H9 (cell line): Measurements from ENCODE around the gene AFAP1. TPM values are rescaled to one million over a fixed set of nuclear protein-coding genes. Genes with fewer than 3 reads are reported as not detected.

ENCODE experiments used
- DNase-seq: peaks from one replicate; pipeline ENCODE4 v3.0.0-alpha.2; 2017
- H2AFZ ChIP-seq: one replicate; pipeline ENCODE4 v1.6.1; 2013; ENCODE audit warnings: mild to moderate bottlenecking, low read length, control low read depth, moderate library complexity
- H2AK5ac ChIP-seq: 2 replicates; pipeline ENCODE4 v1.6.1; 2013; ENCODE audit warnings: low read length, control low read depth, mixed read lengths; ENCODE audit not compliant: insufficient read length
- H2BK120ac ChIP-seq: one replicate; pipeline ENCODE4 v1.6.1; 2013; ENCODE audit warnings: low read depth, mild to moderate bottlenecking, low read length, control low read depth, inconsistent platforms; ENCODE audit not compliant: poor library complexity, severe bottlenecking
- H2BK12ac ChIP-seq: 2 replicates; pipeline ENCODE4 v1.6.1; 2013; ENCODE audit warnings: low read length, control low read depth, mixed read lengths, low read depth; ENCODE audit not compliant: insufficient read length
- H2BK15ac ChIP-seq: 2 replicates; pipeline ENCODE4 v1.6.1; 2013; ENCODE audit warnings: low read depth, low read length, control low read depth
- H2BK20ac ChIP-seq: one replicate; pipeline ENCODE4 v1.6.1; 2013; ENCODE audit warnings: low read depth, mild to moderate bottlenecking, low read length, control low read depth, inconsistent platforms; ENCODE audit not compliant: poor library complexity, severe bottlenecking
- H2BK5ac ChIP-seq: 2 replicates; pipeline ENCODE4 v1.6.1; 2013; ENCODE audit warnings: low read length, control low read depth, mixed read lengths; ENCODE audit not compliant: insufficient read length
- H3K14ac ChIP-seq: 2 replicates; pipeline ENCODE4 v1.6.1; 2013; ENCODE audit warnings: low read length, control low read depth; ENCODE audit not compliant: insufficient read depth
- H3K18ac ChIP-seq: 2 replicates; pipeline ENCODE4 v1.6.1; 2013; ENCODE audit warnings: low read depth, mild to moderate bottlenecking, mixed read lengths, low read length, control low read depth; ENCODE audit not compliant: insufficient read length
- H3K23ac ChIP-seq: 2 replicates; pipeline ENCODE4 v1.6.1; 2013; ENCODE audit warnings: low read length, control low read depth, mixed read lengths, low read depth; ENCODE audit not compliant: insufficient read length
- H3K23me2 ChIP-seq: 2 replicates; pipeline ENCODE4 v1.6.1; 2013; ENCODE audit warnings: low read depth, mild to moderate bottlenecking, mixed read lengths, low read length, control low read depth; ENCODE audit not compliant: insufficient read length, poor library complexity, severe bottlenecking
- H3K27ac ChIP-seq: 2 replicates; pipeline ENCODE4 v1.5.1; 2013; ENCODE audit warnings: low read length, control low read depth, mixed read lengths, low read depth; ENCODE audit not compliant: insufficient read length
- H3K27me3 ChIP-seq: 2 replicates; pipeline ENCODE4 v1.6.1; 2013; ENCODE audit warnings: low read length, control low read depth, inconsistent platforms; ENCODE audit not compliant: insufficient read depth
- H3K4ac ChIP-seq: 2 replicates; pipeline ENCODE4 v1.6.1; 2013; ENCODE audit warnings: low read depth, mild to moderate bottlenecking, control low read depth, inconsistent platforms, low read length, moderate library complexity
- H3K4me1 ChIP-seq: 2 replicates; pipeline ENCODE4 v1.6.1; 2013; ENCODE audit warnings: low read length, control low read depth, inconsistent platforms; ENCODE audit not compliant: insufficient read depth
- H3K4me2 ChIP-seq: 2 replicates; pipeline ENCODE4 v1.6.1; 2013; ENCODE audit warnings: low read length, control low read depth, mixed read lengths; ENCODE audit not compliant: insufficient read length, insufficient read depth
- H3K56ac ChIP-seq: 2 replicates; pipeline ENCODE4 v1.6.1; 2013; ENCODE audit warnings: low read depth, mild to moderate bottlenecking, mixed read lengths, low read length, control low read depth; ENCODE audit not compliant: insufficient read length
- H3K79me1 ChIP-seq: 2 replicates; pipeline ENCODE4 v1.6.1; 2013; ENCODE audit warnings: low read depth, mild to moderate bottlenecking, moderate library complexity, low read length, control low read depth, inconsistent platforms; ENCODE audit not compliant: insufficient read depth, poor library complexity, severe bottlenecking
- H3K79me2 ChIP-seq: 2 replicates; pipeline ENCODE4 v1.6.1; 2013; ENCODE audit warnings: low read length, control low read depth, inconsistent platforms; ENCODE audit not compliant: insufficient read depth
- H3K9ac ChIP-seq: 2 replicates; pipeline ENCODE4 v1.6.1; 2013; ENCODE audit warnings: low read length, control low read depth, mixed read lengths; ENCODE audit not compliant: insufficient read length; ENCODE audit errors: extremely low read depth
- H3K9me3 ChIP-seq: one replicate; pipeline ENCODE4 v1.6.1; 2013; ENCODE audit warnings: low read depth, low read length, inconsistent platforms; ENCODE audit not compliant: control insufficient read depth
- H3T11ph ChIP-seq: one replicate; pipeline ENCODE4 v1.6.1; 2013; ENCODE audit warnings: mild to moderate bottlenecking, low read length, control low read depth, inconsistent platforms
- H4K20me1 ChIP-seq: one replicate; pipeline ENCODE4 v1.6.1; 2013; ENCODE audit not compliant: control insufficient read depth, insufficient read length, insufficient read depth
- H4K5ac ChIP-seq: 2 replicates; pipeline ENCODE4 v1.6.1; 2013; ENCODE audit warnings: low read depth, mild to moderate bottlenecking, mixed read lengths, low read length, control low read depth; ENCODE audit not compliant: insufficient read length
- H4K8ac ChIP-seq: replicated peaks from 2 replicates; pipeline ENCODE4 v1.6.1; 2013; ENCODE audit warnings: low read length, control low read depth, mixed read lengths, low read depth; ENCODE audit not compliant: insufficient read length
- H4K91ac ChIP-seq: 2 replicates; pipeline ENCODE4 v1.6.1; 2013; ENCODE audit warnings: low read depth, mild to moderate bottlenecking, moderate library complexity, mixed read lengths, low read length, control low read depth; ENCODE audit not compliant: insufficient read length
- H3K27ac Mint-ChIP-seq, 3 experiments: 2 replicates in 2 of 3; 3 replicates in 1 of 3; pipeline ENCODE4 v1.8.0; 2020 to 2021; ENCODE audit warnings: mixed read lengths in 3 of 3, mild to moderate bottlenecking in 1 of 3, moderate library complexity in 1 of 3
- H3K27me3 Mint-ChIP-seq: 2 replicates; pipeline ENCODE4 v1.8.0; 2021; ENCODE audit warnings: low read depth, mild to moderate bottlenecking, moderate library complexity, mixed read lengths
- H3K36me3 Mint-ChIP-seq, 3 experiments: 2 replicates in 2 of 3; 3 replicates in 1 of 3; pipeline ENCODE4 v1.8.0; 2020 to 2021; ENCODE audit warnings: low read depth in 3 of 3, mixed read lengths in 3 of 3; ENCODE audit not compliant: insufficient read depth in 1 of 3
- H3K4me1 Mint-ChIP-seq, 2 experiments: 2 replicates each; pipeline ENCODE4 v1.8.0; 2020; ENCODE audit warnings: mixed read lengths in 2 of 2
- H3K4me3 Mint-ChIP-seq, 2 experiments: 2 replicates in 1 of 2; 3 replicates in 1 of 2; pipeline ENCODE4 v1.8.0; 2020 to 2021; ENCODE audit warnings: mild to moderate bottlenecking in 2 of 2, mixed read lengths in 2 of 2, moderate library complexity in 1 of 2
- H3K9me3 Mint-ChIP-seq, 2 experiments: 2 replicates in 1 of 2; 3 replicates in 1 of 2; pipeline ENCODE4 v1.8.0; 2020; ENCODE audit warnings: mild to moderate bottlenecking in 2 of 2, mixed read lengths in 2 of 2, moderate library complexity in 1 of 2
- WGBS: extraction: QIAGEN DNeasy Blood & Tissue Kit; methylation state at CpG from one replicate; pipeline ENCODE4 v1.1.7; 2013; ENCODE audit warnings: missing lambda C conversion rate, low lambda C conversion rate, mixed read lengths; ENCODE audit not compliant: insufficient read length; ENCODE audit errors: extremely low coverage; 5-methylcytosine and 5-hydroxymethylcytosine counted together
- total RNA-seq: library from RNA; stranded (reverse); gene quantifications from 2 replicates; pipeline ENCODE4 v1.2.1, GENCODE V29; 2021
- TF ChIP-seq, protein P1 (sequence below): fragments of 200-600 bp; sonication (generic); conservative IDR thresholded peaks from 3 replicates; pipeline ENCODE4 v1.8.0; 2021; ENCODE audit warnings: antibody characterized with exemption, mild to moderate bottlenecking

The AFAP1 gene
- total RNA-seq, 1 experiment from 2014 or later, result 6.5 TPM

DNA sequence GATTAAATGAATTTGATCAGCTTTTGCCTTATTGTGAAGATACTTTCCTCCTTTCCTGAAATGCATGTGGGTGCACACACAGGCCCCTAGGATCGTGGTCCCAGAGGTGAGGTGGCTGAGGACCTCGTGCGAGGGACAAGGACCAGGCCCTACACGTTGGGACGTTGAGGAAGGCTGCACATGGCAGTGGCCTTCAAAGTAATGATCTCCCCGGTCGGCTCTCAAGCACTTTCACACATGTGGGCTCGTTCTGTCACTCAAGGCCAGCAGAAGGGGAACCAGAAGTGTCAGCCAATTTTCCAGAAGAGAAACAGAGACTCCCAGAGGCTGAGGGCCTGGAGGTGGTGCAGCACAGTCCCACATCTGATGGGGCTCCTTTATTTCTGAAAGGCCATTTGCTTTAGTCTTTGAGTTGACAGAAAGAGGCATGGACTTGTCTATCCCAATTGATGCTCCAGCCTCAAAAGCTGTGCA is 196.8 kb downstream of the AFAP1 start:
- Histone ChIP-seq H3K4me1 (no peaks in the 10 kb centered on the region), H2AFZ (no peak overlapping the region), H4K8ac (no peak overlapping the region), H3K18ac (no peak overlapping the region), H4K91ac (no peak overlapping the region), H3K23ac (no peak overlapping the region), H2BK20ac (no peak overlapping the region), H3K14ac (no peak overlapping the region), H2AK5ac (no peak overlapping the region), H3K79me2 (no peaks in the 10 kb centered on the region), H3T11ph (no peak overlapping the region), H4K20me1 (no peaks in the 10 kb centered on the region), H3K9me3 (no peaks in the 10 kb centered on the region), H3K56ac (no peak overlapping the region), H3K9ac (no peak overlapping the region), H4K5ac (no peak overlapping the region), H2BK120ac (no peak overlapping the region), H3K4ac (no peak overlapping the region), H3K4me2 (no peak overlapping the region), H3K23me2 (no peaks in the 10 kb centered on the region), H3K27ac (no peak overlapping the region), H3K27me3 (no peaks in the 10 kb centered on the region), H2BK12ac (no peak overlapping the region), H3K79me1 (no peaks in the 10 kb centered on the region), H2BK5ac (no peak overlapping the region), H2BK15ac (no peak overlapping the region)
- WGBS, result no CpG with 5 or more reads among the region's 8 CpGs
- Mint-ChIP-seq H3K36me3 (no peaks in the 10 kb centered on the region; a peak in 1 of 7 replicates), H3K27ac (no peak overlapping the region), H3K4me1 (no peaks in the 10 kb centered on the region), H3K4me3 (no peak overlapping the region), H3K27me3 (peaks cover 12% of the 10 kb centered on the region), H3K9me3 (no peaks in the 10 kb centered on the region; a peak in 1 of 5 replicates)
- TF ChIP-seq, protein P1, sequence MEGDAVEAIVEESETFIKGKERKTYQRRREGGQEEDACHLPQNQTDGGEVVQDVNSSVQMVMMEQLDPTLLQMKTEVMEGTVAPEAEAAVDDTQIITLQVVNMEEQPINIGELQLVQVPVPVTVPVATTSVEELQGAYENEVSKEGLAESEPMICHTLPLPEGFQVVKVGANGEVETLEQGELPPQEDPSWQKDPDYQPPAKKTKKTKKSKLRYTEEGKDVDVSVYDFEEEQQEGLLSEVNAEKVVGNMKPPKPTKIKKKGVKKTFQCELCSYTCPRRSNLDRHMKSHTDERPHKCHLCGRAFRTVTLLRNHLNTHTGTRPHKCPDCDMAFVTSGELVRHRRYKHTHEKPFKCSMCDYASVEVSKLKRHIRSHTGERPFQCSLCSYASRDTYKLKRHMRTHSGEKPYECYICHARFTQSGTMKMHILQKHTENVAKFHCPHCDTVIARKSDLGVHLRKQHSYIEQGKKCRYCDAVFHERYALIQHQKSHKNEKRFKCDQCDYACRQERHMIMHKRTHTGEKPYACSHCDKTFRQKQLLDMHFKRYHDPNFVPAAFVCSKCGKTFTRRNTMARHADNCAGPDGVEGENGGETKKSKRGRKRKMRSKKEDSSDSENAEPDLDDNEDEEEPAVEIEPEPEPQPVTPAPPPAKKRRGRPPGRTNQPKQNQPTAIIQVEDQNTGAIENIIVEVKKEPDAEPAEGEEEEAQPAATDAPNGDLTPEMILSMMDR, result no peak
- DNase-seq, result no peak
